HEK293T (cell line): ENCODE measurements around the gene CBARP.

Source experiments
- CTCF ChIA-PET: fragments of 350-600 bp; formaldehyde crosslinking; extraction: SDS; loops from one replicate; lab custom pipeline; 2021; ENCODE audit warnings: antibody characterized with exemption, inconsistent platforms; lab: Yijun Ruan, JAX
- POLR2A ChIA-PET: fragments of 350-600 bp; formaldehyde crosslinking; extraction: SDS; loops from one replicate; lab custom pipeline; 2020; ENCODE audit warnings: antibody characterized with exemption, inconsistent platforms; lab: Yijun Ruan, JAX
- DNase-seq: peaks from one replicate; pipeline ENCODE4 v3.0.0; 2012; ENCODE audit warnings: mixed read lengths; ENCODE audit errors: extremely low spot score
- ARNT ChIP-seq: fragments of 450-650 bp; IDR thresholded peaks from 2 replicates; pipeline ENCODE4 v1.6.1; 2017; ENCODE audit warnings: mild to moderate bottlenecking
- BHLHE40 ChIP-seq: fragments of 450-650 bp; IDR thresholded peaks from 2 replicates; pipeline ENCODE4 v1.6.1; 2016; ENCODE audit warnings: mild to moderate bottlenecking, moderate library complexity, borderline replicate concordance
- ELF4 ChIP-seq: fragments of 450-650 bp; IDR thresholded peaks from 2 replicates; pipeline ENCODE4 v1.6.1; 2017; ENCODE audit warnings: antibody characterized with exemption
- FOXA1 ChIP-seq: fragments of 450-650 bp; IDR thresholded peaks from 2 replicates; pipeline ENCODE4 v1.6.1; 2016; ENCODE audit warnings: mild to moderate bottlenecking
- FOXK2 ChIP-seq: fragments of 450-650 bp; IDR thresholded peaks from 2 replicates; pipeline ENCODE4 v1.6.1; 2016; ENCODE audit warnings: mild to moderate bottlenecking
- FOXM1 ChIP-seq: fragments of 450-650 bp; IDR thresholded peaks from 2 replicates; pipeline ENCODE4 v1.6.1; 2017; ENCODE audit warnings: mild to moderate bottlenecking, borderline replicate concordance
- HDGF ChIP-seq: fragments of 450-650 bp; IDR thresholded peaks from 2 replicates; pipeline ENCODE4 v1.6.1; 2017; ENCODE audit warnings: antibody characterized with exemption, borderline replicate concordance
- L3MBTL2 ChIP-seq: fragments of 450-650 bp; conservative IDR thresholded peaks from 2 replicates; pipeline ENCODE4 v1.6.1; 2016; ENCODE audit warnings: mild to moderate bottlenecking
- LEF1 ChIP-seq: fragments of 450-650 bp; IDR thresholded peaks from 2 replicates; pipeline ENCODE4 v1.6.1; 2017; ENCODE audit warnings: mild to moderate bottlenecking, borderline replicate concordance
- NFRKB ChIP-seq: fragments of 450-650 bp; IDR thresholded peaks from 2 replicates; pipeline ENCODE4 v1.6.1; 2016; ENCODE audit warnings: mild to moderate bottlenecking, moderate library complexity
- SP1 ChIP-seq: fragments of 450-650 bp; IDR thresholded peaks from 2 replicates; pipeline ENCODE4 v1.6.1; 2017
- SUZ12 ChIP-seq: fragments of 450-650 bp; IDR thresholded peaks from 2 replicates; pipeline ENCODE4 v1.6.1; 2016; ENCODE audit warnings: mild to moderate bottlenecking
- TARDBP ChIP-seq: fragments of 450-650 bp; IDR thresholded peaks from 2 replicates; pipeline ENCODE4 v1.6.1; 2016
- ZNF384 ChIP-seq: fragments of 450-650 bp; IDR thresholded peaks from 2 replicates; pipeline ENCODE4 v1.6.1; 2016
- TF ChIP-seq, protein P1 (sequence below): fragments of 450-650 bp; IDR thresholded peaks from 2 replicates; pipeline ENCODE4 v1.6.1; 2016

CBARP gene

DNA sequence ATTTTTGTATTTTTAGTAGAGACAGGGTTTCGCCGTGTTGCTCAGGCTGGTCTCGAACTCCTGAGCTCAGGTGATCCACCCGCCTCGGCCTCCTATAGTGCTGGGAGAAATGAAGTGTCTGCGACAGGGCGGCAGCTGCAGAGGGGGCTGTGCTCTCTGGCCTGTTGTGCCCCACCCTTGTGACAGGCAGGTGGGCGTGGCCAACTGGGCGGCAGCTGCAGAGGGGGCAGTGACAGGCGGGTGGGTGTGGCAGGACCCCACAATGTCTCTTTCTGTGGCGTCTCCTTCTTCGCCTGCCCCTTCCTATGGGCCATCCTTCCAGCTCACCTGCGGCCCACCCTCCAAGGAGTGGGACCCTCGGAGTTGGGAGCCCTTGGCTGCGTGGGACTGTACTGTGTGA lies 20.4 kb downstream of the CBARP start:
- ChIA-PET CTCF (interaction anchor here (0.7 to 2.1 kb wide), 5 partner anchors 14 to 209 kb away, joined by 3 to 7 read pairs (median 5); no protein-coding TSS in a partner anchor), POLR2A (interaction anchor here (0.9 to 2.1 kb wide), 4 partner anchors 13 to 113 kb away, joined by 3 to 14 read pairs (median 4); partner anchors contain the start of genes CIRBP and GPX4)

DNA sequence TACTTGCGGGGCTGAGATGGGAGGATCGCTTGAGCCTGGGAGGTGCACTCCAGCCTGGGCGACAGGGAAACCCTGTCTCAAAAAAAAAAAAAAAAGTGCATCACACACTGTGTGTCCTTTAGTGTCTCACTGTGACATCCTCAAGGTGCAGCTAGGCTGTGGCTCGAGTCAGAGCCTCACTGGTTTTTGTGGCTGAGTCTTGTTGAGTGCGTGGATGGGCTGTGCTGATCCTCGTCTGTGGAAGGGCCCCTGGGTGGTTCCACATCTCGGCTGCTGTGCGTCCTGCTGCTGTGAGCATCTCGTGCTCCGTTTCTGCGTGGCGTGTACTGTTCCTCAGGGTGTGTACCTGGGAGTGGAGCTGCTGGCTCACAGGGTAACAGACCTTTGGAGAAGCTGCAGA lies 21.0 kb downstream of the CBARP start:
- POLR2A ChIA-PET = interaction anchor here (0.9 to 2.1 kb wide), 4 partner anchors 12 to 113 kb away, joined by 3 to 14 read pairs (median 4); partner anchors contain the start of genes CIRBP and GPX4
- CTCF ChIA-PET = interaction anchor here (1.3 to 2.1 kb wide), 3 partner anchors 13 to 103 kb away, joined by 5 to 7 read pairs (median 7); no protein-coding TSS in a partner anchor
- no peak for TF ChIP-seq NFRKB
- no peak for TF ChIP-seq ARNT
- TF ChIP-seq FOXM1 = no peak
- no peak for TF ChIP-seq SUZ12
- TF ChIP-seq, protein P1, sequence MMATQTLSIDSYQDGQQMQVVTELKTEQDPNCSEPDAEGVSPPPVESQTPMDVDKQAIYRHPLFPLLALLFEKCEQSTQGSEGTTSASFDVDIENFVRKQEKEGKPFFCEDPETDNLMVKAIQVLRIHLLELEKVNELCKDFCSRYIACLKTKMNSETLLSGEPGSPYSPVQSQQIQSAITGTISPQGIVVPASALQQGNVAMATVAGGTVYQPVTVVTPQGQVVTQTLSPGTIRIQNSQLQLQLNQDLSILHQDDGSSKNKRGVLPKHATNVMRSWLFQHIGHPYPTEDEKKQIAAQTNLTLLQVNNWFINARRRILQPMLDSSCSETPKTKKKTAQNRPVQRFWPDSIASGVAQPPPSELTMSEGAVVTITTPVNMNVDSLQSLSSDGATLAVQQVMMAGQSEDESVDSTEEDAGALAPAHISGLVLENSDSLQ = no peak
- DNase-seq = no peak

More for the DNA sequence above, 20.4 kb downstream of the CBARP start:
- DNase-seq = no peak
- TF ChIP-seq, protein P1 = peak; percentile 62
- TF ChIP-seq HDGF = no peak

DNA sequence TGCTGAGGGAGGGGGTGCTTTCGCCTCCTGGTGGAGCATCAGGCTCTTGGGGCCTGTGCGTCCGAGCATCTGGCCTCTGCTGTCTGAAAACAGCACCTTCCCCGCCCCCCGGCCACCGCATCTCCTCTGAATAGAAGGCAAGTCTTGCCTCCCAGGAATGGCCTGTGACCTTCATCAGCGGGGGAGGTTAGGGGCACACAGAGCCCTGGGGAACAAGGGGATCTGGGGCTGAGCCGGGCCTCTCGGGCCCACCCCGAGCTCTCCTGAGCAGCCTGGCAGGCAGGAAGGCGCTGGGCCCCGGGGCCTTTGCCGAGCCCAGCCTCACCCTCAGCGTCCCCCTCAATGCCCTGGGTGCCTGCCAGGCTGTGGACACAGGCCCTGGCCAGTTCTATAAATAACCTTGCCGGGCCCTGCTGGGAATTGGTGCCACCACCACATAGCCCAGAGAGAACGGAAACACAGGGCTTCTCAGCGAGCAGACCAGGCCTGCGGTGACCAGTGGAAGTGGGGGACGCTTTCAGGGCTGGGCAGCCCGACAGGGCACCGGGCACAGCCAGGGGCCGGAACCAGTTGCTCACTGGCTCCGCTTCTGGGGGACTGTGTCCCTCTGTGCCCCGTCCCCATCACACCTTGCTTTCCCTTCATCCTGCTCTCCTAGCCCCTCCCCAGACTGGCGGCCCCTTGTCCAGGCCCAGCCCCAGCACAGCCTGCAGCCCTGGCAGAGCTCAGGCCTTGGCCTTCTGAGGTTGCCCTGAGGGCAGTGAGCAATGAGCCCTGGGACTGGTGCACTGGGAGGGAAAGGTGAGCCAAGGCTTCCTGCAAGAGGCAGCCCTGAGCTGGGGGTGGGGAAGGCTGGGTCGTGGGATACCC lies 22.7 kb downstream of the CBARP start:
- no peak for DNase-seq
- CTCF ChIA-PET = interaction anchor here (1.1 kb wide), 1 partner anchor 92 kb away, joined by 5 read pairs; no protein-coding TSS in a partner anchor
- TF ChIP-seq FOXA1 (no peak), ARNT (no peak)
- POLR2A ChIA-PET = no interaction called here

DNA sequence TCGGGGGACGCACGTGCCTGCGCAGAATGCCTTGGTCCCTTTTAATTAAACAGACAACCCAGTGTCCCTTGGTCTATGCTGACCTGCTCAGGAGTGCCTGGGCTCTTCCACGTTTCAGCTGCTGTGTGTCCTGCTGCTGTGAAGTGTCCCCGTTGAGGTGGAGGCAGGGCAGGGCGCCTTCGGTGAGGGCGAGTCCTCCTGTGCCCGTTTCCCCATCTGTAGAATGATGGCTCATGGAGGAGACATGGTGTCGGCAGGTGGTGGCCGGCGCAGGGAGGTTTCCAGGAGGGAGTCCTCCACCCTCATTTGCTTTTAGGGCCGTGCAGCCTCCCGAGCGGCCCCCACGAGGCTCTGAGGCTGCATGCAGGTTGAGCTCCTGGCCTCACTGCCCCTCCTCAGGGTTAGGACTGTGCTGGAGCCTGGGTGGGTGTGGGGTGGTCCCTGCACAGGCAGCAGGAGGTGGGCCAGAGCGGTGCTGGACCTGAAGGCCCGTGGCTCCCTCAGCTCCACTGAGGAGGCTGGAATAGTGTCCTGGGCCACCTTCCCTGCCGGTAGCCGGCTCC lies 23.4 kb downstream of the CBARP start:
- CTCF ChIA-PET = interaction anchor here (0.6 to 1.1 kb wide), 2 partner anchors 91 to 458 kb away, joined by 4 to 5 read pairs; no protein-coding TSS in a partner anchor
- POLR2A ChIA-PET = interaction anchor here (1.2 to 2.1 kb wide), 2 partner anchors 55 to 110 kb away, joined by 3 to 6 read pairs; partner anchors contain the start of genes CIRBP and GPX4
- no peak for DNase-seq
- TF ChIP-seq LEF1 (no peak), L3MBTL2 (no peak), BHLHE40 (no peak), FOXA1 (no peak), ZNF384 (no peak), HDGF (no peak), SP1 (no peak), ARNT (no peak), SUZ12 (no peak), TARDBP (no peak), NFRKB (no peak)
- TF ChIP-seq, protein P1 = no peak

DNA sequence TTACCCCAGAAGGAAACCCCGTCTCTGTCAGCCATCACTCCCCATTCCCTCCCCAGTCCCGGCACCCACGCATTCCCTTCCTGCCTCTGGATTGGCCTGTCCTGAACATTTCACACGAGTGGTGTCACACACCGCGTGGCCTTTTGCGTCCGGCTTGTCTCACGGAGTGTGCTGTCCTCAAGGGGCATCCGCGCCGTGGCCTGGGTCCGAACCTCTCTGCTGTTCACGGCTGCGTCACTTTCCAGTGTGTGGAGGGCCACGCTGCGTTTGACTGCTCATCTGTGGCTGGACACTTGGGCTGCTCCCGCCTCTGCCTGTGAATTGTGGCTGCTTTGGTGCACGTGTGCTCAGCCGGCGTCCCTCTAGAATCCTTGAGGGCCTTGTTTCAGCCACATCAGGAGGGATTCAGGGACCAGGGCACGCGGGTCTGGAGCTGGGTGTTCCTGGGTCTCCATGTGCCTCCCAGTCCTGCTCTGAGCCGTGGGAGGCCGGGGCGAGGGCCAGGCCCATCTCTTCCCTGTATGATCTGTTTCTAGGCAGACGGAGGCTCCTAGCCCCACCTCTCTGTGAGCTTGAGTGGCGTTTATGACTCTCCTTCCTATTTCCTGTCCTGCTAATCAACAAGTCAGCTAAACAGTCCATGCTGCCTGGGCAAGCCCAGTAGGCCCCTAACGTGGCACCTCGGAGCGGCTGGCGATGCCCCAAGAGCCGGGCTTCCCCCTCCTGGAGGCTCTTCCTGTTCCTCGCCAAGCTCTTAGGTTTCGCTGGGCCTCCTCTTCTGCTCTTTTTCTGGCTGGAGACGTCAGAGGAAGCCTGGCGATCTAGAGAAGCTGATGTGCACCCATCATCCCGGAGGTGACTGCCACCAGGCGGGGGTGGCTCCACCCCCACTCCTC lies 24.2 kb downstream of the CBARP start:
- no peak for TF ChIP-seq HDGF
- no peak for TF ChIP-seq BHLHE40
- TF ChIP-seq NFRKB = no peak
- TF ChIP-seq ZNF384 = no peak
- TF ChIP-seq SP1 = no peak
- no peak for TF ChIP-seq L3MBTL2
- no peak for TF ChIP-seq FOXM1
- TF ChIP-seq, protein P1 = no peak; the same call in 1 of the 2 replicates
- no peak for TF ChIP-seq SUZ12
- no peak for TF ChIP-seq ELF4
- TF ChIP-seq FOXA1 = no peak
- TF ChIP-seq ARNT = no peak
- no peak for TF ChIP-seq FOXK2
- TF ChIP-seq LEF1 = no peak
- DNase-seq = no peak
- POLR2A ChIA-PET = interaction anchor here (1.2 to 2.1 kb wide), 2 partner anchors 55 to 109 kb away, joined by 3 to 6 read pairs; partner anchors contain the start of genes CIRBP and GPX4
- CTCF ChIA-PET = interaction anchor here (0.6 to 1.1 kb wide), 2 partner anchors 90 to 458 kb away, joined by 4 to 5 read pairs; no protein-coding TSS in a partner anchor
